NB4 (cell line): ENCODE results near the gene KLF7.

Experiments
- DNase-seq: peaks from one replicate; pipeline ENCODE4 v3.0.0; 2010; ENCODE audit warnings: low read depth
- H3K4me3 ChIP-seq: one replicate; pipeline ENCODE4 v1.5.1; 2011; ENCODE audit warnings: mild to moderate bottlenecking, low read depth, low read length, moderate library complexity
- MYC ChIP-seq: IDR thresholded peaks from 2 replicates; pipeline ENCODE4 v1.6.1; 2011; ENCODE audit warnings: low read depth, low read length
- POLR2A ChIP-seq: IDR thresholded peaks from 2 replicates; pipeline ENCODE4 v1.6.1; 2011; ENCODE audit warnings: mild to moderate bottlenecking; ENCODE audit not compliant: insufficient read length; ENCODE audit errors: extremely low read depth
- TF ChIP-seq, protein P1 (sequence below): IDR thresholded peaks from one replicate; pipeline ENCODE4 v1.5.1; 2012; ENCODE audit warnings: low read depth, low read length
- TF ChIP-seq, protein P2 (sequence below): IDR thresholded peaks from 2 replicates; pipeline ENCODE4 v1.6.1; 2011; ENCODE audit warnings: low read depth, low read length

KLF7 gene

DNA sequence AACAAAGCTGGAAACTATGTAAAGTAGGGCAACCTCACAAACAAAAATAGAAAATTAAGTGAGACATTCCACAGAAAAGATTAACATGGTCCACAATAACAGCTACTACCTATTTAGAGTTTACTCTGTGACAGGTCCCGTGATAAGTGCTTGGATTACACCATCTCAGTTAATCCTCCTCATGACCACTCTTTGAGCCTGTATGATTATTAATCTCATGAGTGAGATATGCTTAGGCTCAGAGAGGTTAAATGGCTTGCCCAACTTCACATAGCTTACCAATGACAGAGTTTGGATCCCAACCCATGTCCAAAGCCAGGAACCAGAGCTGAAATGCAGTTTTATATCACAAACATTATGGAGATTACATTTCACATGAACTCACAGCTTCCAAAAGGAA lies 37.3 kb upstream of the KLF7 start:
- TF ChIP-seq, protein P1, sequence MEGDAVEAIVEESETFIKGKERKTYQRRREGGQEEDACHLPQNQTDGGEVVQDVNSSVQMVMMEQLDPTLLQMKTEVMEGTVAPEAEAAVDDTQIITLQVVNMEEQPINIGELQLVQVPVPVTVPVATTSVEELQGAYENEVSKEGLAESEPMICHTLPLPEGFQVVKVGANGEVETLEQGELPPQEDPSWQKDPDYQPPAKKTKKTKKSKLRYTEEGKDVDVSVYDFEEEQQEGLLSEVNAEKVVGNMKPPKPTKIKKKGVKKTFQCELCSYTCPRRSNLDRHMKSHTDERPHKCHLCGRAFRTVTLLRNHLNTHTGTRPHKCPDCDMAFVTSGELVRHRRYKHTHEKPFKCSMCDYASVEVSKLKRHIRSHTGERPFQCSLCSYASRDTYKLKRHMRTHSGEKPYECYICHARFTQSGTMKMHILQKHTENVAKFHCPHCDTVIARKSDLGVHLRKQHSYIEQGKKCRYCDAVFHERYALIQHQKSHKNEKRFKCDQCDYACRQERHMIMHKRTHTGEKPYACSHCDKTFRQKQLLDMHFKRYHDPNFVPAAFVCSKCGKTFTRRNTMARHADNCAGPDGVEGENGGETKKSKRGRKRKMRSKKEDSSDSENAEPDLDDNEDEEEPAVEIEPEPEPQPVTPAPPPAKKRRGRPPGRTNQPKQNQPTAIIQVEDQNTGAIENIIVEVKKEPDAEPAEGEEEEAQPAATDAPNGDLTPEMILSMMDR: no peak
- no peak for TF ChIP-seq POLR2A
- no peak for DNase-seq

DNA sequence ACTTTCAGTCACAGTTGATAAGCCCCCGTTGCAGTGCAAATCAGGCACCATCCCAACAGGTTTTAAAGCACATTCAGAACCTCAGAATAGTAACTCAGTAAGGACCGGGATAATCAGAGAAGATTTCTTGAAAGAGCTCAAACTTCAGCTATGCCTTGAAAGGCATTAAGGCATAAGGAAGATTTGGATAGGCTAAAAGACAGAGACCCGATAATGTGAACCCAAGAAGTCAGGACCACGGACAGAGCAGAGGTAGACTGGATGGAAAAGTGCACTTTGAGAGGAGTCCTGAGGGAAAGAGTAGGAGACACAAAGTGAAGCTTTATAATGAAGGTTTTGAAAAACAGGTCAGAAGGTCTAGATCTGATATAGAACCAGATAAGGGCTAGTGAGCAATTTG lies 36.9 kb upstream of the KLF7 start:
- no peak overlapping the region for H3K4me3 ChIP-seq
- peak; percentile 46 for DNase-seq
- TF ChIP-seq, protein P2, sequence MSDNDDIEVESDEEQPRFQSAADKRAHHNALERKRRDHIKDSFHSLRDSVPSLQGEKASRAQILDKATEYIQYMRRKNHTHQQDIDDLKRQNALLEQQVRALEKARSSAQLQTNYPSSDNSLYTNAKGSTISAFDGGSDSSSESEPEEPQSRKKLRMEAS: no peak

More for the DNA sequence above, 37.3 kb upstream of the KLF7 start:
- no peak overlapping the region for H3K4me3 ChIP-seq

DNA sequence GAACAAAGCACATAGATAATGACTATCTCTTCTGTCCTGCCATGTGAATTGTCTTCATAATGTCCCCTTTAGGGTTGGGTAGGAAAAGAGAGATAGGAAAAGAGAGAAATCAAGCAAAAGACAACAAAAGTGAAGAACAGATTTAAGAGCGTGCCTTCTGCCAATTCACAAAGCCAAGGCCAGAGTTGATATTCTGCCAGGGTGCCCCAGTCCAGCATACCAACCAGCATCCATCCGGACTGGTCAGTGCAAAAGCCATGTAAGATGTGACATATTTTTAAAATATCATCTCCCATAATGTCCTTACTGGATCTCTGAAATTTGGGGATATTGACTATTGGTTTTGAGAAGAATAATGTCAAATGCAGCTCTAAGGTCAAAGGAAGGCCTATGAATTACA lies 35.7 kb upstream of the KLF7 start:
- TF ChIP-seq MYC (no peak), POLR2A (no peak)
- TF ChIP-seq, protein P1: no peak
- TF ChIP-seq, protein P2: no peak
- H3K4me3 ChIP-seq: no peak overlapping the region
- DNase-seq: no peak

DNA sequence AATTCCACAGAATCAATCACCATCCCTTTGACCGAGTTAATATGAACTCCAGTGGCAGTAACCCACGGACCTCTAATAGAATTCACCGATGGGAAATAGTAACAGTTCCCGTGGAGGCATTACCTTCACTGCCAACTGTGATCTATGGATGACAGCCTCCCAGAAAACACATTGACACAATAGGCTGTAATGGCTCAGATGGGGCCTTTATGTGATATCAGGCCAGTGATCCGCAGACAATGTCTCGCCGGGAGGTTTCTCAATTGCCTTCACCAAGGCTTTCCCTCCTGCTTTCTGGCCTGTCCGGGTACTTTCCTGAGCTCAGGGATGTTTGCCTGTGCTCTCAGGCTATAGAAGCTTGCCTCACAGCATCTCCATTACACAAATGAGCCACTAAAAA lies 34.4 kb upstream of the KLF7 start:
- no peak for DNase-seq
- H3K4me3 ChIP-seq: no peak overlapping the region
- TF ChIP-seq MYC (no peak), POLR2A (no peak)
- TF ChIP-seq, protein P2: no peak
- TF ChIP-seq, protein P1: no peak

DNA sequence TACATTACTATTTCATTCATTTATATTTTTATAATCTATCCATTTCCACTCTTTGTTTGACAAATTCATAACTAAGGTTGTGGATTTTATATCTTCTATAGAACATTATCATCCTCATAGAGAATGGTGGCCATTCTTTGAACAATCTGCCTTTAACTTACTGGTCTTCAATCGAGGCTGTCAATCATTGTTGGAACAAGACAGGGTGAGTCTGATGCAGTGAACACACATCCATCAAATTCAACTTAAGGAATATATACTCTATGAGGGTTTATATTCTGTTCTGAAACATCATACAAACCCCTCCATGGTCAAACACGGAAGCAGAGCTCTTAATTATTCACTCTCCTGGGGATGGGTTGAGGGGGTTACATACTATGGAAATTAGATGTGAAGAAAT lies 28.3 kb upstream of the KLF7 start:
- no peak overlapping the region for H3K4me3 ChIP-seq
- DNase-seq: no peak
- no peak for TF ChIP-seq POLR2A
- TF ChIP-seq MYC: no peak
- TF ChIP-seq, protein P1: no peak
- TF ChIP-seq, protein P2: no peak

DNA sequence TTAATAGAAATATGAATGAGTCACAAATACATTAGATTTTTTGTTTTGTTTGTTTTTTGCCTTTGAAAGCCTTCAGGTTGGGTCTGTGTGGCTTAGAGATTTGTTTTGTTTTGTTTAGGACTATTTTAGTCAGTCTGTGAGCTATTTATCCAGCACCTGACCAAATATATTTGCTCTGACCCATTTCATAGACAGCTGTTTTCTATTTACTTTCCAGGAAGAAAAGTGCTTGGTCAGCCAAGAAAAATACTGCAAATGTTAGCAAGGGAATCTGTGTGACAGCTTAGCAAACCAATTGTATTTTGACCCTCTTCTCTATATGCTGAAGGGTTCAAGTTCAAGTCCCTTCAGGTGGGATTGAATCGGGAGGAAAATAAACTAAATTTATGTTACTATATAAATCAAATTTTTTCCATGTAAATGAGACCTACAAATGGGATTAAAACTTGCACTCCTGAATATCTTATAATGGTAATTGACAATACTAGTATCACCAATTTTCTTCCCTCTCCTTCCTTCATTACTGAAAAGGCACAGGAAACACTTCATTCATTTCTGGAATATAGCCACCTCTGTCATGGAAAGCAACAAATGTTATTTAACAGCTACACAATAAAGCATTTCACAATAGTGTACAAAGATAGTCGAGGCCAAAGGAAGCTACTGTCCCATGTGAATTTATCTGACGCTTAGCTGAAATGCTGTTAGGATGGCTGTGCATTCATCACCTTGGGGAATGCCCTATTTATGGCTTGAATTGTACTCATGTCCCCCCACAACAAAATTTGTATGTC lies 23.1 kb upstream of the KLF7 start:
- no peak overlapping the region for H3K4me3 ChIP-seq
- DNase-seq: no peak
- TF ChIP-seq, protein P1: no peak
- TF ChIP-seq, protein P2: no peak
- TF ChIP-seq MYC (no peak), POLR2A (no peak)
